ENCODE results near the gene KLHL1.

KLHL1 gene

GRCh38 chr13:69683921-69684686 is 424.1 kb downstream of the KLHL1 start:
- peak; percentile 48 for DNase-seq (ENCODE audit: low spot score)

GRCh38 chr13:69681722-69682121 is 426.5 kb downstream of the KLHL1 start:
- no peak for DNase-seq (ENCODE audit: low spot score)

GRCh38 chr13:69677343-69677742 is 430.9 kb downstream of the KLHL1 start:
- DNase-seq (ENCODE audit: low spot score): no peak

- DNase-seq (ENCODE audit: low spot score): no peak
Observed at GRCh38 chr13:69676286-69676685, 432.0 kb downstream of the KLHL1 start.

- no peak for DNase-seq (ENCODE audit: low spot score)
Observed at GRCh38 chr13:69660155-69660554, 448.1 kb downstream of the KLHL1 start.

GRCh38 chr13:69657676-69658075 is 450.6 kb downstream of the KLHL1 start:
- DNase-seq (ENCODE audit: low spot score): no peak

GRCh38 chr13:69654392-69654791 is 453.9 kb downstream of the KLHL1 start:
- no peak for DNase-seq (ENCODE audit: low spot score)

Measured in ecto neural progenitor cell (in vitro differentiated cells).